ENCODE results near the gene CXCL16.

The CXCL16 gene

GRCh38 chr17:4743898-4744297 is 4.2 kb upstream of the CXCL16 start:
- Histone ChIP-seq H4K20me1 (ENCODE audit: insufficient read depth, low read length) (no peaks in the 10 kb centered on the region), H3K79me2 (ENCODE audit: insufficient read depth, low read length) (no peaks in the 10 kb centered on the region), H3K4me2 (ENCODE audit: low read length) (no peak overlapping the region), H3F3A (ENCODE audit: insufficient read depth, low read length) (no peaks in the 10 kb centered on the region), H2AFZ (ENCODE audit: low read length) (no peak overlapping the region), H3K9me2 (ENCODE audit: low read depth, low read length) (no peaks in the 10 kb centered on the region), H3K27ac (ENCODE audit: low read depth, low read length, poor library complexity, severe bottlenecking) (no peak overlapping the region), H3K27me3 (ENCODE audit: insufficient read depth, low read length) (peaks cover 6% of the 10 kb centered on the region), H3K9ac (ENCODE audit: low read length) (no peak overlapping the region), H3K9me3 (ENCODE audit: low read length) (no peaks in the 10 kb centered on the region), H3K4me3 (ENCODE audit: low read depth, low read length, poor library complexity, severe bottlenecking) (no peak overlapping the region), H3K4me1 (ENCODE audit: insufficient read depth, low read length, severe bottlenecking) (peaks cover 18% of the 10 kb centered on the region), H3K36me3 (ENCODE audit: insufficient read depth, low read length) (no peaks in the 10 kb centered on the region)
- TF ChIP-seq CTCF (IDR thresholded peaks at IDR 0.05; ENCODE audit: low read length): no peak

GRCh38 chr17:4743216-4743615 is 3.5 kb upstream of the CXCL16 start:
- peaks cover 9% of the 10 kb centered on the region for H3K27me3 ChIP-seq (ENCODE audit: insufficient read depth, low read length)
- H3K9ac ChIP-seq (ENCODE audit: low read length): no peak overlapping the region
- H3K4me1 ChIP-seq (ENCODE audit: insufficient read depth, low read length, severe bottlenecking): peaks cover 21% of the 10 kb centered on the region
- H3F3A ChIP-seq (ENCODE audit: insufficient read depth, low read length): no peaks in the 10 kb centered on the region
- H3K9me2 ChIP-seq (ENCODE audit: low read depth, low read length): no peaks in the 10 kb centered on the region
- TF ChIP-seq EZH2 (IDR thresholded peaks at IDR 0.05; ENCODE audit: borderline replicate concordance, low read length) (no peak), CTCF (IDR thresholded peaks at IDR 0.05; ENCODE audit: low read length) (no peak)
- H3K4me2 ChIP-seq (ENCODE audit: low read length): no peak overlapping the region
- H3K9me3 ChIP-seq (ENCODE audit: low read length): no peaks in the 10 kb centered on the region
- H3K4me3 ChIP-seq (ENCODE audit: low read depth, low read length, poor library complexity, severe bottlenecking): no peak overlapping the region
- H3K79me2 ChIP-seq (ENCODE audit: insufficient read depth, low read length): no peaks in the 10 kb centered on the region
- H3K36me3 ChIP-seq (ENCODE audit: insufficient read depth, low read length): no peaks in the 10 kb centered on the region
- H4K20me1 ChIP-seq (ENCODE audit: insufficient read depth, low read length): no peaks in the 10 kb centered on the region
- no peak overlapping the region for H2AFZ ChIP-seq (ENCODE audit: low read length)
- no peak overlapping the region for H3K27ac ChIP-seq (ENCODE audit: low read depth, low read length, poor library complexity, severe bottlenecking)

GRCh38 chr17:4742629-4743028 is 2.9 kb upstream of the CXCL16 start:
- H3K4me1 ChIP-seq (ENCODE audit: insufficient read depth, low read length, severe bottlenecking): peaks cover 15% of the 10 kb centered on the region

More at GRCh38 chr17:4742629-4743028, 2.9 kb upstream of the CXCL16 start:
- Histone ChIP-seq H3F3A (ENCODE audit: insufficient read depth, low read length) (no peaks in the 10 kb centered on the region), H3K27me3 (ENCODE audit: insufficient read depth, low read length) (peaks cover 9% of the 10 kb centered on the region), H2AFZ (ENCODE audit: low read length) (no peak overlapping the region), H3K9ac (ENCODE audit: low read length) (no peak overlapping the region), H4K20me1 (ENCODE audit: insufficient read depth, low read length) (no peaks in the 10 kb centered on the region), H3K36me3 (ENCODE audit: insufficient read depth, low read length) (no peaks in the 10 kb centered on the region), H3K27ac (ENCODE audit: low read depth, low read length, poor library complexity, severe bottlenecking) (no peak overlapping the region), H3K9me2 (ENCODE audit: low read depth, low read length) (no peaks in the 10 kb centered on the region), H3K9me3 (ENCODE audit: low read length) (no peaks in the 10 kb centered on the region), H3K4me2 (ENCODE audit: low read length) (no peak overlapping the region), H3K79me2 (ENCODE audit: insufficient read depth, low read length) (no peaks in the 10 kb centered on the region), H3K4me3 (ENCODE audit: low read depth, low read length, poor library complexity, severe bottlenecking) (no peak overlapping the region)
- no peak for TF ChIP-seq CTCF (IDR thresholded peaks at IDR 0.05; ENCODE audit: low read length)
- no peak for TF ChIP-seq EZH2 (IDR thresholded peaks at IDR 0.05; ENCODE audit: borderline replicate concordance, low read length)

All from OCI-LY1 (cell line).